Keratinocyte (primary cell): ENCODE measurements around the gene ADGRL3. TPM values are rescaled to one million over a fixed set of nuclear protein-coding genes. Genes with fewer than 3 reads are reported as not detected.

Experiments used
- DNase-seq: peaks from one replicate; pipeline ENCODE4 v3.0.0-alpha.2; 2011; ENCODE audit warnings: low read depth, missing footprints, low spot score
- FAIRE-seq: peaks from 2 replicates; lab custom pipeline; 2011; peaks lifted over from hg19 to GRCh38; lab: Jason Lieb, UNC
- H2AFZ ChIP-seq: 2 replicates; pipeline ENCODE4 v1.6.0; 2012; ENCODE audit warnings: low read length, control low read depth, inconsistent platforms; ENCODE audit not compliant: control insufficient read depth
- H3K27ac ChIP-seq: 2 replicates; pipeline ENCODE4 v1.5.1; 2011; ENCODE audit warnings: low read length; ENCODE audit not compliant: control insufficient read depth, insufficient read depth
- H3K27me3 ChIP-seq: 3 replicates; pipeline ENCODE4 v1.6.0; 2011; ENCODE audit warnings: low read length; ENCODE audit not compliant: control insufficient read depth, insufficient read depth; ENCODE audit errors: extremely low read depth
- H3K36me3 ChIP-seq, 2 experiments: 2 replicates in 1 of 2; 3 replicates in 1 of 2; pipeline ENCODE4 v1.5.1; 2011; ENCODE audit warnings: low read length in 2 of 2, mild to moderate bottlenecking in 1 of 2; ENCODE audit not compliant: control insufficient read depth in 2 of 2, insufficient read depth in 2 of 2; ENCODE audit errors: extremely low read depth in 1 of 2
- H3K4me1 ChIP-seq: 3 replicates; pipeline ENCODE4 v1.5.1; 2011; ENCODE audit warnings: low read length; ENCODE audit not compliant: control insufficient read depth, insufficient read depth; ENCODE audit errors: extremely low read depth
- H3K4me2 ChIP-seq: 3 replicates; pipeline ENCODE4 v1.6.0; 2011; ENCODE audit warnings: low read depth, low read length; ENCODE audit not compliant: control insufficient read depth, insufficient read depth; ENCODE audit errors: extremely low read depth
- H3K4me3 ChIP-seq, 3 experiments: fragments of 200-600 bp in 1 of 3; sonication (generic) in 1 of 3; 2 replicates in 2 of 3; 3 replicates in 1 of 3; pipeline ENCODE4 v1.5.1; 2011 to 2016; ENCODE audit warnings: low read length in 3 of 3, mild to moderate bottlenecking in 3 of 3, control low read depth in 2 of 3, inconsistent platforms in 1 of 3, low read depth in 1 of 3, mixed read lengths in 1 of 3, mixed run types in 1 of 3, moderate library complexity in 1 of 3; ENCODE audit not compliant: control insufficient read depth in 2 of 3, insufficient read depth in 2 of 3; ENCODE audit errors: extremely low read depth in 1 of 3
- H3K79me2 ChIP-seq: 2 replicates; pipeline ENCODE4 v1.6.0; 2012; ENCODE audit warnings: low read length; ENCODE audit not compliant: control insufficient read depth, insufficient read depth
- H3K9ac ChIP-seq: 3 replicates; pipeline ENCODE4 v1.6.0; 2011; ENCODE audit warnings: low read length; ENCODE audit not compliant: control insufficient read depth, insufficient read depth; ENCODE audit errors: extremely low read depth
- H3K9me1 ChIP-seq: 3 replicates; pipeline ENCODE4 v1.6.0; 2011; ENCODE audit warnings: low read length; ENCODE audit not compliant: control insufficient read depth, insufficient read depth; ENCODE audit errors: extremely low read depth
- H3K9me3 ChIP-seq: 2 replicates; pipeline ENCODE4 v1.5.1; 2012; ENCODE audit warnings: low read depth, low read length; ENCODE audit not compliant: control insufficient read depth
- H4K20me1 ChIP-seq: 3 replicates; pipeline ENCODE4 v1.6.0; 2011; ENCODE audit warnings: low read length; ENCODE audit not compliant: control insufficient read depth, insufficient read depth; ENCODE audit errors: extremely low read depth
- CTCF ChIP-seq, 3 experiments: IDR thresholded peaks in 1 of 3; conservative IDR thresholded peaks in 1 of 3; optimal IDR thresholded peaks in 1 of 3; 2 replicates in 2 of 3; 3 replicates in 1 of 3; pipeline versions ENCODE3 to v1.5.1; 2011; ENCODE audit warnings: low read length in 3 of 3, mild to moderate bottlenecking in 3 of 3, moderate library complexity in 2 of 3, control low read depth in 1 of 3, inconsistent platforms in 1 of 3; ENCODE audit not compliant: insufficient read depth in 2 of 3; ENCODE audit errors: extremely low read depth in 1 of 3
- EZH2 ChIP-seq: IDR thresholded peaks from one replicate; pipeline ENCODE4 v1.6.1; 2012; ENCODE audit warnings: inconsistent platforms, mild to moderate bottlenecking, low read length, moderate library complexity
- dilution Hi-C: fragments of 300-500 bp; cut with MboI; formaldehyde crosslinking; loops from one replicate; pipeline ENCODE4 v1.7.0; 2020; ENCODE audit warnings: low sequenced_read_pairs; ENCODE audit not compliant: extremely low pct_ligation_motif_present
- polyA plus RNA-seq, 5 experiments: library from polyadenylated mRNA; depleted of rRNA in 3 of 5; stranded (reverse) in 3 of 5; stranded (forward) in 1 of 5; unstranded in 1 of 5; fragments of >200 nt; gene quantifications; 1 replicate in 1 of 5; 2 replicates in 3 of 5; 3 replicates in 1 of 5; pipeline versions ENCODE4 v1.2.1 to v1.2.3, GENCODE V29; 2011 to 2012; ENCODE audit warnings: missing spikeins in 2 of 5, low read depth in 1 of 5, low replicate concordance in 1 of 5

The ADGRL3 gene
- polyA plus RNA-seq, 1 donor (not counting 4 experiments of a cell fraction or from before 2014, with no cell fraction given) = 0.18 TPM

DNA sequence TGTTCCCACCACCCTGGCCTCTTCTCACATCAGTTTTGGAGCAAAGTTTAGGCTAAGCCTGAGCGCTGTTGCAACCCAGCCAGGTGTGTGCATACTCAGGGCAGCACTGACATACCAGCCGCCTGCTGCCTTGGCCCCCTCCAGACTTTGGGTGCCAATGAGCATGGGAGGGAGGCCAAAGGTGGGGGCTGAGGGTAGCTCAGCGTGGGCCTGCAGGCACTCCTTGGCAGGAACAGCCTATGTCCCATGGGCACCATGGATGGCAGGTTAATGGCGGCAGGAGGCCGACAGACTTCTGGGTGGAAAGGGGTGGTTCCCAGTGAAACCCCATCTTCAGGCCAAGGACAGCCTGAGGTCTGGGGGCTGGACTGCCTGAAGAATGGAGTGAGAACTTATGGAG, 462.2 kb downstream of the ADGRL3 start:
- no peaks in the 10 kb centered on the region for H3K9me3 ChIP-seq
- DNase-seq (no peak), FAIRE-seq (no peak)
- no peak overlapping the region for H3K4me3 ChIP-seq
- no peak overlapping the region for H3K9ac ChIP-seq
- H3K27ac ChIP-seq = no peak overlapping the region
- no peak overlapping the region for H3K4me2 ChIP-seq
- no peaks in the 10 kb centered on the region for H3K79me2 ChIP-seq
- TF ChIP-seq EZH2 (no peak), CTCF (optimal IDR thresholded peaks at IDR 0.05 in 1 of 3, IDR thresholded peaks at IDR 0.05 in 1 of 3, conservative IDR thresholded peaks at IDR 0.05 in 1 of 3; ENCODE audit: extremely low read depth in 1 of 3, insufficient read depth in 2 of 3, low read length in 3 of 3) (no peak)
- H3K36me3 ChIP-seq = no peaks in the 10 kb centered on the region
- H4K20me1 ChIP-seq = no peaks in the 10 kb centered on the region
- H3K27me3 ChIP-seq = no peaks in the 10 kb centered on the region
- no peak overlapping the region for H2AFZ ChIP-seq
- dilution Hi-C loops = no loop called here
- H3K4me1 ChIP-seq = no peaks in the 10 kb centered on the region
- H3K9me1 ChIP-seq = no peaks in the 10 kb centered on the region

- H3K4me1 ChIP-seq = no peaks in the 10 kb centered on the region
- TF ChIP-seq CTCF (optimal IDR thresholded peaks at IDR 0.05 in 1 of 3, IDR thresholded peaks at IDR 0.05 in 1 of 3, conservative IDR thresholded peaks at IDR 0.05 in 1 of 3; ENCODE audit: extremely low read depth in 1 of 3, insufficient read depth in 2 of 3, low read length in 3 of 3) = no peak
- no peak for TF ChIP-seq EZH2
- H3K4me3 ChIP-seq = no peak overlapping the region
- H2AFZ ChIP-seq = no peak overlapping the region
- H3K9ac ChIP-seq = no peak overlapping the region
- DNase-seq (no peak), FAIRE-seq (no peak)
- H3K79me2 ChIP-seq = no peaks in the 10 kb centered on the region
- no peaks in the 10 kb centered on the region for H3K9me3 ChIP-seq
- no peak overlapping the region for H3K4me2 ChIP-seq
- dilution Hi-C loops = no loop called here
- H3K27me3 ChIP-seq = no peaks in the 10 kb centered on the region
- no peak overlapping the region for H3K27ac ChIP-seq
- H3K9me1 ChIP-seq = no peaks in the 10 kb centered on the region
- H3K36me3 ChIP-seq = no peaks in the 10 kb centered on the region
- H4K20me1 ChIP-seq = no peaks in the 10 kb centered on the region
These were observed 463.2 kb downstream of the ADGRL3 start for GRCh38 chr4:61663310-61663709.
